Activated naive CD4-positive, alpha-beta T cell treated with anti-CD3 and anti-CD28 coated beads for 36 hours (primary cell): ENCODE measurements around the gene SERPINA1. TPM values are rescaled to one million over a fixed set of nuclear protein-coding genes. Genes with fewer than 3 reads are reported as not detected.

Experiments used
- CTCF ChIA-PET: fragments of 350-600 bp; sonication (Branson Sonifier 250); formaldehyde crosslinking; loops from one replicate; lab custom pipeline; 2021; ENCODE audit warnings: antibody characterized with exemption; lab: Charles Lee
- DNase-seq: peaks from one replicate; pipeline ENCODE4 v3.0.0-alpha.2; 2020
- H3K27ac Mint-ChIP-seq: one replicate; pipeline ENCODE4 v1.8.0; 2021; ENCODE audit warnings: mild to moderate bottlenecking, mixed read lengths
- H3K27me3 Mint-ChIP-seq: one replicate; pipeline ENCODE4 v1.8.0; 2021; ENCODE audit warnings: low read depth, mixed read lengths
- H3K36me3 Mint-ChIP-seq: one replicate; pipeline ENCODE4 v1.8.0; 2021; ENCODE audit warnings: low read depth, mixed read lengths
- H3K4me1 Mint-ChIP-seq: one replicate; pipeline ENCODE4 v1.8.0; 2021; ENCODE audit warnings: low read depth, mixed read lengths
- H3K4me3 Mint-ChIP-seq: one replicate; pipeline ENCODE4 v1.8.0; 2021; ENCODE audit warnings: mild to moderate bottlenecking, moderate library complexity, mixed read lengths
- H3K9me3 Mint-ChIP-seq: one replicate; pipeline ENCODE4 v1.8.0; 2021; ENCODE audit warnings: mixed read lengths
- intact Hi-C: fragments of 100-400 bp; cut with micrococcal nuclease; formaldehyde crosslinking; loops from one replicate; pipeline ENCODE4 v1.15.1; 2023
- total RNA-seq, 2 experiments: library from RNA; stranded (reverse); gene quantifications; one replicate each; pipeline ENCODE4 v1.2.3, GENCODE V29; 2021

Gene SERPINA1
- total RNA-seq, 2 experiments from 2014 or later, result 3.1 to 4.3 TPM

- no peak for DNase-seq
- Mint-ChIP-seq H3K9me3 (no peaks in the 10 kb centered on the region), H3K36me3 (no peaks in the 10 kb centered on the region), H3K4me1 (peaks cover 44% of the 10 kb centered on the region), H3K4me3 (no peak overlapping the region), H3K27me3 (peaks cover 7% of the 10 kb centered on the region), H3K27ac (no peak overlapping the region)
- CTCF ChIA-PET, result no interaction called here
- intact Hi-C loops, result no loop called here
Observed at GRCh38 chr14:94395888-94396574, 7.6 kb upstream of the SERPINA1 start.

- H3K36me3 Mint-ChIP-seq, result no peaks in the 10 kb centered on the region
- H3K9me3 Mint-ChIP-seq, result no peaks in the 10 kb centered on the region
- no peak for DNase-seq
- CTCF ChIA-PET, result no interaction called here
- H3K4me3 Mint-ChIP-seq, result no peak overlapping the region
- peak overlapping the region; percentile 76 for H3K27ac Mint-ChIP-seq
- intact Hi-C loops, result no loop called here
- H3K4me1 Mint-ChIP-seq, result peaks cover 48% of the 10 kb centered on the region
- H3K27me3 Mint-ChIP-seq, result peaks cover 7% of the 10 kb centered on the region
Observed at GRCh38 chr14:94395282-94395887, 7.0 kb upstream of the SERPINA1 start.

- H3K27ac Mint-ChIP-seq, result peak overlapping the region; percentile 76
- no peak overlapping the region for H3K4me3 Mint-ChIP-seq
- no peaks in the 10 kb centered on the region for H3K9me3 Mint-ChIP-seq
- CTCF ChIA-PET, result no interaction called here
- DNase-seq, result peak; percentile 41
- peaks cover 48% of the 10 kb centered on the region for H3K4me1 Mint-ChIP-seq
- peaks cover 7% of the 10 kb centered on the region for H3K27me3 Mint-ChIP-seq
- intact Hi-C loops, result loop anchor here (1.0 to 5.0 kb wide), 4 partner anchors 217 to 1062 kb away; partner anchors contain the start of genes BTBD7, DDX24 and IFI27L1
- no peaks in the 10 kb centered on the region for H3K36me3 Mint-ChIP-seq
Observed at GRCh38 chr14:94394581-94395207, 6.3 kb upstream of the SERPINA1 start.

GRCh38 chr14:94394025-94394493 lies 5.7 kb upstream of the SERPINA1 start:
- H3K27me3 Mint-ChIP-seq, result peaks cover 7% of the 10 kb centered on the region
- no peak for DNase-seq
- H3K36me3 Mint-ChIP-seq, result no peaks in the 10 kb centered on the region
- CTCF ChIA-PET, result no interaction called here
- H3K4me3 Mint-ChIP-seq, result no peak overlapping the region
- intact Hi-C loops, result loop anchor here (1.0 to 5.0 kb wide), 4 partner anchors 217 to 1062 kb away; partner anchors contain the start of genes BTBD7, DDX24 and IFI27L1
- H3K27ac Mint-ChIP-seq, result peak overlapping the region; percentile 76
- peaks cover 48% of the 10 kb centered on the region for H3K4me1 Mint-ChIP-seq
- no peaks in the 10 kb centered on the region for H3K9me3 Mint-ChIP-seq

- Mint-ChIP-seq H3K27me3 (peaks cover 6% of the 10 kb centered on the region), H3K9me3 (no peaks in the 10 kb centered on the region), H3K36me3 (no peaks in the 10 kb centered on the region), H3K27ac (peak overlapping the region; percentile 76), H3K4me1 (peaks cover 48% of the 10 kb centered on the region), H3K4me3 (no peak overlapping the region)
- no peak for DNase-seq
- CTCF ChIA-PET, result no interaction called here
- intact Hi-C loops, result loop anchor here (5.0 kb wide), 3 partner anchors 216 to 1061 kb away; partner anchors contain the start of gene BTBD7
Observed at GRCh38 chr14:94393474-94393873, 5.1 kb upstream of the SERPINA1 start.

GRCh38 chr14:94392510-94392935 lies 4.1 kb upstream of the SERPINA1 start:
- CTCF ChIA-PET, result no interaction called here
- H3K4me3 Mint-ChIP-seq, result no peak overlapping the region
- peak; percentile 85 for DNase-seq
- H3K27me3 Mint-ChIP-seq, result no peaks in the 10 kb centered on the region
- intact Hi-C loops, result loop anchor here (1.0 to 5.0 kb wide), 4 partner anchors 46 to 1060 kb away; partner anchors contain the start of gene BTBD7
- peaks cover 48% of the 10 kb centered on the region for H3K4me1 Mint-ChIP-seq
- H3K9me3 Mint-ChIP-seq, result no peaks in the 10 kb centered on the region
- H3K36me3 Mint-ChIP-seq, result no peaks in the 10 kb centered on the region
- peak overlapping the region; percentile 82 for H3K27ac Mint-ChIP-seq

GRCh38 chr14:94391281-94391975 lies 3.0 kb upstream of the SERPINA1 start:
- intact Hi-C loops, result loop anchor here (5.0 kb wide), 3 partner anchors 214 to 1059 kb away; partner anchors contain the start of gene BTBD7
- no peaks in the 10 kb centered on the region for H3K27me3 Mint-ChIP-seq
- peak overlapping the region; percentile 82 for H3K27ac Mint-ChIP-seq
- no peaks in the 10 kb centered on the region for H3K36me3 Mint-ChIP-seq
- DNase-seq, result no peak
- CTCF ChIA-PET, result interaction anchor here (0.9 kb wide), 1 partner anchor 95 kb away, joined by 3 read pairs; no protein-coding TSS in a partner anchor
- H3K4me3 Mint-ChIP-seq, result peak overlapping the region; percentile 40
- peaks cover 48% of the 10 kb centered on the region for H3K4me1 Mint-ChIP-seq
- no peaks in the 10 kb centered on the region for H3K9me3 Mint-ChIP-seq

- CTCF ChIA-PET, result interaction anchor here (0.9 to 1.6 kb wide), 2 partner anchors 18 to 96 kb away, joined by 3 read pairs; no protein-coding TSS in a partner anchor
- peak overlapping the region; percentile 66 for H3K27ac Mint-ChIP-seq
- H3K9me3 Mint-ChIP-seq, result no peaks in the 10 kb centered on the region
- H3K4me3 Mint-ChIP-seq, result peak overlapping the region; percentile 12
- no peaks in the 10 kb centered on the region for H3K36me3 Mint-ChIP-seq
- DNase-seq, result peak; percentile 29
- intact Hi-C loops, result loop anchor here (5.0 kb wide), 3 partner anchors 213 to 1058 kb away; partner anchors contain the start of gene BTBD7
- H3K27me3 Mint-ChIP-seq, result no peaks in the 10 kb centered on the region
- peaks cover 47% of the 10 kb centered on the region for H3K4me1 Mint-ChIP-seq
Observed at GRCh38 chr14:94390372-94391086, 2.1 kb upstream of the SERPINA1 start.

GRCh38 chr14:94389731-94390371 lies 1.4 kb upstream of the SERPINA1 start:
- Mint-ChIP-seq H3K4me1 (peaks cover 41% of the 10 kb centered on the region), H3K4me3 (peak overlapping the region; percentile 12), H3K27me3 (no peaks in the 10 kb centered on the region), H3K9me3 (no peaks in the 10 kb centered on the region), H3K36me3 (no peaks in the 10 kb centered on the region), H3K27ac (peak overlapping the region; percentile 36)
- intact Hi-C loops, result loop anchor here (5.0 kb wide), 3 partner anchors 213 to 1058 kb away; partner anchors contain the start of gene BTBD7
- CTCF ChIA-PET, result interaction anchor here (1.6 kb wide), 1 partner anchor 17 kb away, joined by 3 read pairs; no protein-coding TSS in a partner anchor
- no peak for DNase-seq

- H3K27me3 Mint-ChIP-seq, result no peaks in the 10 kb centered on the region
- peaks cover 34% of the 10 kb centered on the region for H3K4me1 Mint-ChIP-seq
- no peak overlapping the region for H3K4me3 Mint-ChIP-seq
- no peak for DNase-seq
- no peak overlapping the region for H3K27ac Mint-ChIP-seq
- CTCF ChIA-PET, result interaction anchor here (1.6 kb wide), 1 partner anchor 16 kb away, joined by 3 read pairs; no protein-coding TSS in a partner anchor
- intact Hi-C loops, result no loop called here
- no peaks in the 10 kb centered on the region for H3K36me3 Mint-ChIP-seq
- H3K9me3 Mint-ChIP-seq, result no peaks in the 10 kb centered on the region
Observed at GRCh38 chr14:94389104-94389469, 685 bp upstream of the SERPINA1 start.

- intact Hi-C loops, result no loop called here
- Mint-ChIP-seq H3K27ac (no peak overlapping the region), H3K27me3 (no peaks in the 10 kb centered on the region), H3K4me3 (no peak overlapping the region), H3K36me3 (no peaks in the 10 kb centered on the region), H3K4me1 (peaks cover 23% of the 10 kb centered on the region), H3K9me3 (no peaks in the 10 kb centered on the region)
- CTCF ChIA-PET, result no interaction called here
- DNase-seq, result no peak
Observed at GRCh38 chr14:94388027-94388383, 397 bp downstream of the SERPINA1 start.
